ENCODE data around the gene PANK4. TPM values are rescaled to one million over a fixed set of nuclear protein-coding genes. Genes with fewer than 3 reads are reported as not detected.
A peak's percentile ranks its signal among the peaks of the same experiment; 100 is the strongest.

The PANK4 gene
- polyA plus RNA-seq, 2 of the 4 experiments (the other 2 are of a cell fraction), result 8.1 to 13.8 TPM

DNA sequence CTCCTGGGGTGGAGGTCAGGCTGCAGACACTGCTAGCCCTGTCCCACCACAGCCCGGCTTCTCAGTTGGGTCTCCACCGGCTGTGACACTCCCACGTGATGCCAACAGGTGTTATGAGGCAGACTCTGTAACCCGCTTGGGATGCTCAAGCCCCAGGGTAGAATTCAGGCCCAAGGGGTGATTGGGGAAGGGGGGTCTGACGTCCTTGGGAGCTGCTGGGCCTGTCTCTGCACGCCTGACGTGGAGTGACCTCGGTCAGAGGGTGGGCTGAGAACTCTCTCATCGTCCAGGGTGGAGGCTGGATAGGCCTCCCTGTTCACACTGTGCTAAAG lies 11.4 kb upstream of the PANK4 start:
- CTCF ChIA-PET, result no interaction called here
- Histone ChIP-seq H3K4me1 (peaks cover 33% of the 10 kb centered on the region), H3K9me3 (no peaks in the 10 kb centered on the region), H3K27ac (no peak overlapping the region), H3K4me3 (no peak overlapping the region), H3K4me2 (no peak overlapping the region)
- DNase-seq (ENCODE audit: low read depth in 1 of 2, low spot score in 1 of 2), result no peak
- 90% methylated on average over 2 of the region's 9 CpGs for WGBS (ENCODE audit: missing lambda C conversion rate)
- no peak for ATAC-seq
- no peak for FAIRE-seq
- POLR2A ChIA-PET, result no interaction called here
- TF ChIP-seq, protein P1, sequence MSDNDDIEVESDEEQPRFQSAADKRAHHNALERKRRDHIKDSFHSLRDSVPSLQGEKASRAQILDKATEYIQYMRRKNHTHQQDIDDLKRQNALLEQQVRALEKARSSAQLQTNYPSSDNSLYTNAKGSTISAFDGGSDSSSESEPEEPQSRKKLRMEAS (IDR thresholded peaks at IDR 0.05), result no peak
- TF ChIP-seq HOXB5 (CRISPR knock-in tag; IDR thresholded peaks at IDR 0.05) (no peak), SREBF2 (IDR thresholded peaks at IDR 0.05) (no peak), CBX8 (IDR thresholded peaks at IDR 0.05) (no peak), RNF2 (IDR thresholded peaks at IDR 0.05; ENCODE audit: borderline replicate concordance, low read depth) (no peak), POLR2AphosphoS2 (conservative IDR thresholded peaks at IDR 0.05; ENCODE audit: low read length) (no peak)
- TF ChIP-seq, protein P2, sequence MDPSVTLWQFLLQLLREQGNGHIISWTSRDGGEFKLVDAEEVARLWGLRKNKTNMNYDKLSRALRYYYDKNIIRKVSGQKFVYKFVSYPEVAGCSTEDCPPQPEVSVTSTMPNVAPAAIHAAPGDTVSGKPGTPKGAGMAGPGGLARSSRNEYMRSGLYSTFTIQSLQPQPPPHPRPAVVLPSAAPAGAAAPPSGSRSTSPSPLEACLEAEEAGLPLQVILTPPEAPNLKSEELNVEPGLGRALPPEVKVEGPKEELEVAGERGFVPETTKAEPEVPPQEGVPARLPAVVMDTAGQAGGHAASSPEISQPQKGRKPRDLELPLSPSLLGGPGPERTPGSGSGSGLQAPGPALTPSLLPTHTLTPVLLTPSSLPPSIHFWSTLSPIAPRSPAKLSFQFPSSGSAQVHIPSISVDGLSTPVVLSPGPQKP (IDR thresholded peaks at IDR 0.05; ENCODE audit: low read depth, low read length), result no peak
- TF ChIP-seq, protein P3, sequence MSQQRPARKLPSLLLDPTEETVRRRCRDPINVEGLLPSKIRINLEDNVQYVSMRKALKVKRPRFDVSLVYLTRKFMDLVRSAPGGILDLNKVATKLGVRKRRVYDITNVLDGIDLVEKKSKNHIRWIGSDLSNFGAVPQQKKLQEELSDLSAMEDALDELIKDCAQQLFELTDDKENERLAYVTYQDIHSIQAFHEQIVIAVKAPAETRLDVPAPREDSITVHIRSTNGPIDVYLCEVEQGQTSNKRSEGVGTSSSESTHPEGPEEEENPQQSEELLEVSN (IDR thresholded peaks at IDR 0.05; ENCODE audit: borderline replicate concordance, low read depth), result no peak
- TF ChIP-seq, protein P4, sequence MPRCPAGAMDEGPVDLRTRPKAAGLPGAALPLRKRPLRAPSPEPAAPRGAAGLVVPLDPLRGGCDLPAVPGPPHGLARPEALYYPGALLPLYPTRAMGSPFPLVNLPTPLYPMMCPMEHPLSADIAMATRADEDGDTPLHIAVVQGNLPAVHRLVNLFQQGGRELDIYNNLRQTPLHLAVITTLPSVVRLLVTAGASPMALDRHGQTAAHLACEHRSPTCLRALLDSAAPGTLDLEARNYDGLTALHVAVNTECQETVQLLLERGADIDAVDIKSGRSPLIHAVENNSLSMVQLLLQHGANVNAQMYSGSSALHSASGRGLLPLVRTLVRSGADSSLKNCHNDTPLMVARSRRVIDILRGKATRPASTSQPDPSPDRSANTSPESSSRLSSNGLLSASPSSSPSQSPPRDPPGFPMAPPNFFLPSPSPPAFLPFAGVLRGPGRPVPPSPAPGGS (IDR thresholded peaks at IDR 0.05), result no peak

DNA sequence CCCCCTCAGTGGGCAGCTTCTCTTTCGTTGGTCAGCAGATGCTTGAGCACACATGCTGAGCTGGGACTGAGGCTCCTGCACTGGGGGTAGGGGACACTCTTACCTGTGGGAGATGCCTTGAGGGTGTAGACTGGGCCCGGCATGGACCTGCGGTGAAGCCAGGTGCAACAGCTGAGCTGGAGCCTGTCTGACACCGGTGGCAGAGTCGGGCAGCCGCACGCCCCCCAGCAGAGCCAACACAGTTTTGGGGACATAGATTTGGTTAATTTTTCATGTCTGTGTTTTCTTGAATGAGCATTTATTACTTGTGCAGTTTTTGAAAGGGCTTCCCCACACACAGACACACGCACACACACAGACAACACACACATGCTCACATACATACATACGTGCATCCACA lies 9.6 kb upstream of the PANK4 start:
- DNase-seq (ENCODE audit: low read depth in 1 of 2, low spot score in 1 of 2), result no peak
- Histone ChIP-seq H3K27ac (peak overlapping the region; percentile 69 to 85; a peak in 4 of 6 replicates), H3K4me2 (no peak overlapping the region), H3K4me3 (no peak overlapping the region), H3K9me3 (no peaks in the 10 kb centered on the region), H3K4me1 (peaks cover 28% of the 10 kb centered on the region)
- ChIA-PET CTCF (interaction anchor here (1.3 to 1.8 kb wide), 4 partner anchors 9 to 121 kb away, joined by 4 to 8 read pairs (median 5); partner anchors contain the start of gene PANK4), POLR2A (no interaction called here)
- FAIRE-seq, result no peak
- ATAC-seq, result no peak
- TF ChIP-seq, protein P5, sequence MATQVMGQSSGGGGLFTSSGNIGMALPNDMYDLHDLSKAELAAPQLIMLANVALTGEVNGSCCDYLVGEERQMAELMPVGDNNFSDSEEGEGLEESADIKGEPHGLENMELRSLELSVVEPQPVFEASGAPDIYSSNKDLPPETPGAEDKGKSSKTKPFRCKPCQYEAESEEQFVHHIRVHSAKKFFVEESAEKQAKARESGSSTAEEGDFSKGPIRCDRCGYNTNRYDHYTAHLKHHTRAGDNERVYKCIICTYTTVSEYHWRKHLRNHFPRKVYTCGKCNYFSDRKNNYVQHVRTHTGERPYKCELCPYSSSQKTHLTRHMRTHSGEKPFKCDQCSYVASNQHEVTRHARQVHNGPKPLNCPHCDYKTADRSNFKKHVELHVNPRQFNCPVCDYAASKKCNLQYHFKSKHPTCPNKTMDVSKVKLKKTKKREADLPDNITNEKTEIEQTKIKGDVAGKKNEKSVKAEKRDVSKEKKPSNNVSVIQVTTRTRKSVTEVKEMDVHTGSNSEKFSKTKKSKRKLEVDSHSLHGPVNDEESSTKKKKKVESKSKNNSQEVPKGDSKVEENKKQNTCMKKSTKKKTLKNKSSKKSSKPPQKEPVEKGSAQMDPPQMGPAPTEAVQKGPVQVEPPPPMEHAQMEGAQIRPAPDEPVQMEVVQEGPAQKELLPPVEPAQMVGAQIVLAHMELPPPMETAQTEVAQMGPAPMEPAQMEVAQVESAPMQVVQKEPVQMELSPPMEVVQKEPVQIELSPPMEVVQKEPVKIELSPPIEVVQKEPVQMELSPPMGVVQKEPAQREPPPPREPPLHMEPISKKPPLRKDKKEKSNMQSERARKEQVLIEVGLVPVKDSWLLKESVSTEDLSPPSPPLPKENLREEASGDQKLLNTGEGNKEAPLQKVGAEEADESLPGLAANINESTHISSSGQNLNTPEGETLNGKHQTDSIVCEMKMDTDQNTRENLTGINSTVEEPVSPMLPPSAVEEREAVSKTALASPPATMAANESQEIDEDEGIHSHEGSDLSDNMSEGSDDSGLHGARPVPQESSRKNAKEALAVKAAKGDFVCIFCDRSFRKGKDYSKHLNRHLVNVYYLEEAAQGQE (IDR thresholded peaks at IDR 0.05), result no peak
- no peak for TF ChIP-seq PHF8 (IDR thresholded peaks at IDR 0.05; ENCODE audit: borderline replicate concordance, low read depth)
- no peak for TF ChIP-seq FOSB (CRISPR knock-in tag; IDR thresholded peaks at IDR 0.05)
- TF ChIP-seq, protein P6, sequence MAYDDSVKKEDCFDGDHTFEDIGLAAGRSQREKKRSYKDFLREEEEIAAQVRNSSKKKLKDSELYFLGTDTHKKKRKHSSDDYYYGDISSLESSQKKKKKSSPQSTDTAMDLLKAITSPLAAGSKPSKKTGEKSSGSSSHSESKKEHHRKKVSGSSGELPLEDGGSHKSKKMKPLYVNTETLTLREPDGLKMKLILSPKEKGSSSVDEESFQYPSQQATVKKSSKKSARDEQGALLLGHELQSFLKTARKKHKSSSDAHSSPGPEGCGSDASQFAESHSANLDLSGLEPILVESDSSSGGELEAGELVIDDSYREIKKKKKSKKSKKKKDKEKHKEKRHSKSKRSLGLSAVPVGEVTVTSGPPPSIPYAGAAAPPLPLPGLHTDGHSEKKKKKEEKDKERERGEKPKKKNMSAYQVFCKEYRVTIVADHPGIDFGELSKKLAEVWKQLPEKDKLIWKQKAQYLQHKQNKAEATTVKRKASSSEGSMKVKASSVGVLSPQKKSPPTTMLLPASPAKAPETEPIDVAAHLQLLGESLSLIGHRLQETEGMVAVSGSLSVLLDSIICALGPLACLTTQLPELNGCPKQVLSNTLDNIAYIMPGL (CRISPR knock-in tag; IDR thresholded peaks at IDR 0.05; ENCODE audit: borderline replicate concordance), result no peak
- no peak for TF ChIP-seq CHD2 (IDR thresholded peaks at IDR 0.05; ENCODE audit: low read length, partially characterized antibody)
- TF ChIP-seq, protein P7, sequence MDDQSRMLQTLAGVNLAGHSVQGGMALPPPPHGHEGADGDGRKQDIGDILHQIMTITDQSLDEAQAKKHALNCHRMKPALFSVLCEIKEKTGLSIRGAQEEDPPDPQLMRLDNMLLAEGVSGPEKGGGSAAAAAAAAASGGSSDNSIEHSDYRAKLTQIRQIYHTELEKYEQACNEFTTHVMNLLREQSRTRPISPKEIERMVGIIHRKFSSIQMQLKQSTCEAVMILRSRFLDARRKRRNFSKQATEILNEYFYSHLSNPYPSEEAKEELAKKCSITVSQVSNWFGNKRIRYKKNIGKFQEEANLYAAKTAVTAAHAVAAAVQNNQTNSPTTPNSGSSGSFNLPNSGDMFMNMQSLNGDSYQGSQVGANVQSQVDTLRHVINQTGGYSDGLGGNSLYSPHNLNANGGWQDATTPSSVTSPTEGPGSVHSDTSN (IDR thresholded peaks at IDR 0.05), result no peak
- TF ChIP-seq ZSCAN20 (CRISPR knock-in tag; IDR thresholded peaks at IDR 0.05), result no peak
- no peak for TF ChIP-seq NFE2L2 (conservative IDR thresholded peaks at IDR 0.05; ENCODE audit: low read length)
- TF ChIP-seq TP53 (CRISPR knock-in tag; IDR thresholded peaks at IDR 0.05), result no peak
- TF ChIP-seq MAFK (IDR thresholded peaks at IDR 0.05; ENCODE audit: partially characterized antibody), result no peak
- TF ChIP-seq POLR2AphosphoS2 (conservative IDR thresholded peaks at IDR 0.05; ENCODE audit: low read length), result no peak
- no peak for TF ChIP-seq RNF2 (IDR thresholded peaks at IDR 0.05; ENCODE audit: borderline replicate concordance, low read depth)
- no peak for TF ChIP-seq ZNF302 (CRISPR knock-in tag; IDR thresholded peaks at IDR 0.05)
- 96% methylated on average over 8 of the region's 9 CpGs for WGBS (ENCODE audit: missing lambda C conversion rate)

Data from A549 (cell line).